Neural crest cell (in vitro differentiated cells): ENCODE data around the gene MYRF. TPM values are rescaled to one million over a fixed set of nuclear protein-coding genes. Genes with fewer than 3 reads are reported as not detected.
A peak's percentile ranks its signal among the peaks of the same experiment; 100 is the strongest.

Experiments
- DNase-seq: peaks from one replicate; pipeline ENCODE4 v3.0.0; 2021; ENCODE audit warnings: low read depth, mixed read lengths, low spot score
- H3K27ac Mint-ChIP-seq: one replicate; pipeline ENCODE4 v1.8.0; 2021; ENCODE audit warnings: mild to moderate bottlenecking, mixed read lengths; ENCODE audit not compliant: unreplicated experiment
- H3K27me3 Mint-ChIP-seq: 2 replicates; pipeline ENCODE4 v1.8.0; 2021; ENCODE audit warnings: low read depth, mild to moderate bottlenecking, mixed read lengths
- H3K36me3 Mint-ChIP-seq: 2 replicates; pipeline ENCODE4 v1.8.0; 2021; ENCODE audit warnings: low read depth, mild to moderate bottlenecking, mixed read lengths
- H3K4me1 Mint-ChIP-seq: 2 replicates; pipeline ENCODE4 v1.8.0; 2021; ENCODE audit warnings: mixed read lengths
- H3K4me3 Mint-ChIP-seq: one replicate; pipeline ENCODE4 v1.8.0; 2021; ENCODE audit warnings: mild to moderate bottlenecking, mixed read lengths
- H3K9me3 Mint-ChIP-seq: 2 replicates; pipeline ENCODE4 v1.8.0; 2021; ENCODE audit warnings: mixed read lengths
- total RNA-seq: library from RNA; stranded (reverse); gene quantifications from 2 replicates; pipeline ENCODE4 v1.2.1, GENCODE V29; 2021
- TF ChIP-seq, protein P1 (sequence below): fragments of 200-600 bp; sonication (generic); conservative IDR thresholded peaks from 2 replicates; pipeline ENCODE4 v1.5.0; 2021; ENCODE audit warnings: antibody characterized with exemption, mild to moderate bottlenecking

Gene MYRF
- total RNA-seq, 1 donor from 2014 or later: 3.5 TPM

DNA sequence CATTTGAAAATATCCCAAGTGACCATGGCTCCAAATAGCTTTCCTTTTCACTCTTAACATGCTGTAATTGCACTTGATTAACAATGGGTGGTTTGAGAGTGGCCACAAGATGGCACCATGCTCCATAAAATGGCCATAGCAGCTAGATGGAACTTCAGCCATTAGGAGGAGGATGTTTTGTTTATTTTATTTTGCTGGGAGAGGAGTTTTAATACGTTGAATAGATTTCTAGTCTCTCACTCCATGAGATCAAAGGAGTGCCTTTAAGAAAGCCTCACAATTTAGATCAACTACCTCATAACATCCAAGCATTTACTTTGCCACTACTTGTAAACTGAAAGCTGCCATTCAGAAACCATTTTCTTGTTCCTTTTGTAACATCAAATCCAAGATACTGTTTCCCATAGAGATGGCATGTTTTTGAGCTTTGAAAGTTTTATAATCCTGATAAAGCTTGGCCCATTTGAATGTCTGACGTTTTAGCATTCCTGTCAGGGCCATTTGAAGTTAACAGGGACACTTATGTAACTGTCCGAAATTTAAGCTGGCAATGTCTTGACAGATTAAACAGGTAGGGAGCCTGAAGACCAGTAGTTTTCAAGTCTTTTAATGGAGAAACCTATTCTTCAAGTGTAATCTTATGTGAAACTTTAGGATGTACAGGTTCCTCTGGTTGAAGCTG, 45.0 kb downstream of the MYRF start:
- TF ChIP-seq, protein P1, sequence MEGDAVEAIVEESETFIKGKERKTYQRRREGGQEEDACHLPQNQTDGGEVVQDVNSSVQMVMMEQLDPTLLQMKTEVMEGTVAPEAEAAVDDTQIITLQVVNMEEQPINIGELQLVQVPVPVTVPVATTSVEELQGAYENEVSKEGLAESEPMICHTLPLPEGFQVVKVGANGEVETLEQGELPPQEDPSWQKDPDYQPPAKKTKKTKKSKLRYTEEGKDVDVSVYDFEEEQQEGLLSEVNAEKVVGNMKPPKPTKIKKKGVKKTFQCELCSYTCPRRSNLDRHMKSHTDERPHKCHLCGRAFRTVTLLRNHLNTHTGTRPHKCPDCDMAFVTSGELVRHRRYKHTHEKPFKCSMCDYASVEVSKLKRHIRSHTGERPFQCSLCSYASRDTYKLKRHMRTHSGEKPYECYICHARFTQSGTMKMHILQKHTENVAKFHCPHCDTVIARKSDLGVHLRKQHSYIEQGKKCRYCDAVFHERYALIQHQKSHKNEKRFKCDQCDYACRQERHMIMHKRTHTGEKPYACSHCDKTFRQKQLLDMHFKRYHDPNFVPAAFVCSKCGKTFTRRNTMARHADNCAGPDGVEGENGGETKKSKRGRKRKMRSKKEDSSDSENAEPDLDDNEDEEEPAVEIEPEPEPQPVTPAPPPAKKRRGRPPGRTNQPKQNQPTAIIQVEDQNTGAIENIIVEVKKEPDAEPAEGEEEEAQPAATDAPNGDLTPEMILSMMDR: peak; percentile 92
- Mint-ChIP-seq H3K4me1 (peaks cover 38% of the 10 kb centered on the region), H3K4me3 (peak overlapping the region; percentile 86), H3K27me3 (peaks cover 2% of the 10 kb centered on the region), H3K27ac (no peak overlapping the region), H3K9me3 (no peaks in the 10 kb centered on the region), H3K36me3 (peaks cover 11% of the 10 kb centered on the region)
- peak; percentile 67 for DNase-seq

DNA sequence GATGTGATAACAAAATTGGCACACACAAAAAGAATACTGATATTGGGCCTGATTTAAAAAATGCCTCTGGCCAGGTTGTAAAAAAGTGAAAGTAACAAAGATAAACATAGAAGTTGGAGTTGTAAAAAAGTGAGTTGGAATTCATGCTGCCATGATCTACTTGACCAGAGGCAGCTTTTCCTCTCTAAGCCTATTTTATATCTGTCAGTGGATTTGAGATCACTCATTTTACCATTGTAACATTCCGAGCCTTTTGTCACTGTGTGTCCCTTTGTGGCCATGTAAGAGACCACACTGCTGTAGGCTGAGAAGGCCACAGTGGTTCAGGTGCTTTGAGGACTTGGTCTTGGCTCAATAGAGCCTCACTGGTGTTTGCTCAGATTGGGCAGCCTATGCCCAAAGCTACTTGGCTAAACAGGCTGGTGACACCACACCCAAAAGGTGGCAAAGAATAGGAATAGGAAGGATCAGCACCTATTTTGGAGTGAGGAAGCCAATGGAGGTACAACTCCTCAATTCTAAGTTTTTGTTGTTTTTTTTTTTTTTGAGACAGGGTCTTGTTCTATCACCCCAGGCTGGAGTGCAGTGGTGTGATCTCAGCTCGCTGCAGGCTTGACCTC, 47.3 kb downstream of the MYRF start:
- no peak for DNase-seq
- no peaks in the 10 kb centered on the region for H3K9me3 Mint-ChIP-seq
- peaks cover 24% of the 10 kb centered on the region for H3K36me3 Mint-ChIP-seq
- H3K4me3 Mint-ChIP-seq: no peak overlapping the region
- H3K27ac Mint-ChIP-seq: no peak overlapping the region
- peaks cover 22% of the 10 kb centered on the region for H3K4me1 Mint-ChIP-seq
- TF ChIP-seq, protein P1: no peak
- no peaks in the 10 kb centered on the region for H3K27me3 Mint-ChIP-seq

DNA sequence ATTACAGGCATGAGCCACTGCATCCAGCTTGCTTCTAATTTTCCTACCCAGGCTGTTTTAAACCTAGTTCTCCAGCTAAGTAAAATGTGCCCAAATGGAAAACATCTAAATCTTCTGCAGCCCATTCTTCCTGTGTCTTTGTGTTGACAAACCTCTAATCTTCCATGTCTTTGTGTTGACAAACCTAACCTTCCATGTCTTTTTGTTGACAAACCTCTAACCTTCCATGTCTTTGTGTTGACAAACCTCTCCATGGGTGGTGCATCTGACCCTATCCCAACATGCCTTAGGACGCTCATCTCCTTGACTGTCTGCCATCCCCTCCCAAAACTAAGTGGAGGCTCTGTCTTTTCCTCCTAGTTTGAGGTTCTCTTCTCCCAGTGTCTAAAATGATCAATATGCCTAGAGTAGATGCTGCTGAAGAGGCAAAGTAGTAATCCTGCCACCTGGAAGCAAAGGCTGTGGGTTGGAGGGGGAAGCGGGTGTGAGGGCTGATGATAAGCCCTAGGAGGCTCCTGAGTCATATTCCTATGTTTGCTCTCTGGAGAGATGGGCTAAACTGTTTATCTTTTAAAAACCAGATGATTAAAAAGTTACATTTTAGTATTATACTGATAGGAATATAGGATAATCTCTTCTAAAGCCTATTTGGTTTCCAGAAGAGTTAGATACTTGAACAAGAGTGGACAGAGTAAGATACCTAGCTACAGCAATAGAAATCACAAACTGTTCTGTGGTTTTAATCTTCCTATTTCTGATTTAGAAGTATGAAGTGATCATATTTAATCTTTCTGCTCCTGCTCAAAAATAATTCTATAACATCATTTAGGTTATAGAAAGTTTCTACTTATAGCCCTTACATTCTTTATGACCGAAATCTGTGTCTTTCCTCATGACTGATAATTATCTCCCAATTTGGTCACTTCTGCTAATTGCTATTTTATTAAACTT, 48.2 kb downstream of the MYRF start:
- TF ChIP-seq, protein P1: no peak
- H3K36me3 Mint-ChIP-seq: peaks cover 23% of the 10 kb centered on the region
- peak overlapping the region; percentile 16 for H3K4me3 Mint-ChIP-seq
- peaks cover 16% of the 10 kb centered on the region for H3K4me1 Mint-ChIP-seq
- no peak overlapping the region for H3K27ac Mint-ChIP-seq
- DNase-seq: no peak
- H3K9me3 Mint-ChIP-seq: no peaks in the 10 kb centered on the region
- no peaks in the 10 kb centered on the region for H3K27me3 Mint-ChIP-seq

DNA sequence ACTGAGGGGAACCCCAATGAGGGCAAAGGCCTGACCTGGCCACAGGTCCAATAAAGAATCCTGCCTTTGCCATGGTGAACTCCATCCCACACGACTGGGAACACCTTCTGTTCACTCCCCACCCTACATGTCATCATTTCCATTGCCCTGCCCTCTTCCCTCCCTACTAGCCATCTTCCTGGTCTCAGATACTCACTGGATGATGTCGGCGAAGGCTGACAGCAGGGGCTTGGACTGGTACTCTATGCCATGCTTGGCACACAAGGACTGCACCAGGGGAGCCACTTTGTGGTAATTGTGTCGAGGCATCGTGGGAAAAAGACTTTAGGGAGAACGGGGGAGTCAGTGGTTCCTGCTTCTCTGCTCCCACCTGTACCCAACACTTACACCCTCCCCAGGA, 50.2 kb downstream of the MYRF start:
- no peak overlapping the region for H3K4me3 Mint-ChIP-seq
- H3K36me3 Mint-ChIP-seq: peaks cover 28% of the 10 kb centered on the region
- peaks cover 10% of the 10 kb centered on the region for H3K4me1 Mint-ChIP-seq
- no peaks in the 10 kb centered on the region for H3K27me3 Mint-ChIP-seq
- TF ChIP-seq, protein P1: no peak
- DNase-seq: no peak
- no peaks in the 10 kb centered on the region for H3K9me3 Mint-ChIP-seq
- no peak overlapping the region for H3K27ac Mint-ChIP-seq

DNA sequence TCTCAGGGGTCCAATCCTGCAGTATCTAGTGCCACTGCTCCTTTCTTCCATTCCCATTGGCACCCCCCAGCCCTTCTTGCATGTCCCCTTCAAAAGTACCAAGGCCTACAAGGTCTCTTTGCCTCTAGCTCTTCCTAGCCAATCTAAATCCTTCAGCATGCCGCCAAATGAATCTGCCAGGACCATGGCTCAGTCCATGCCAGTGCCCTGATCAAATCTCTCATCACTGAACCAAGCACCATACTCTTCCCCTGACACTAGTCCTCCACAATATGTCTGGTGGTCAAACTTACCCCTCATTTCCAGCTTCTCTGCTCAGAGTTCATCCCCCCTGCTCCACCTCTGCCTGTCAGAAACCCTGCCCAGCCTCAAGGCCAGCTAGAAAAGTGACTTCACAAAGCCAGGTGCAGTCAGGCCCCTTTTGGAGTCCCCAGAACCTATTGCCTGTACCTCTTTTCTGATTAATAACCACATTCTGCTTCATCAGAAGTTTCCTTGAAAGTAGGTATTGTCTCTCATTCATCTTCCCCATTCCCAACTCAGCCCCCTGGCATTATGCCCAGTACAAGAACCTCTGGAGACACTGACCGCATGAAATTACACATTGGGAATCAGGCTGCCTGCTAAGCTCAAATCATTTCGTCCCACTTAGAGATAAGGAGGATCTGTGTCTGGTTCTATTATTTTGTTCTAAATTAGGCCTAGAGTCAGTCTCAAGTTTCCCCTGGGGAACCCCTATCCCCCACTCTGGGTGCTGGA, 51.6 kb downstream of the MYRF start:
- Mint-ChIP-seq H3K4me3 (peak overlapping the region; percentile 14), H3K27ac (no peak overlapping the region), H3K9me3 (no peaks in the 10 kb centered on the region), H3K27me3 (no peaks in the 10 kb centered on the region), H3K36me3 (peaks cover 36% of the 10 kb centered on the region), H3K4me1 (peaks cover 3% of the 10 kb centered on the region)
- TF ChIP-seq, protein P1: no peak
- no peak for DNase-seq
